NCI-H2196 treated with DMSO at 0.1 percent for 48 hours (cell line): ENCODE results near the gene DNAJC9.
"Not testable (repeated sequence)": the region's sequence is repeated elsewhere in the genome, so short reads cannot be mapped to it uniquely, and the experiment has no call there.

ENCODE experiments used
- DNase-seq: peaks from one replicate; lab custom pipeline; 2025; ENCODE audit not compliant: unreplicated experiment; lab: John Stamatoyannopoulos, UW

The DNAJC9 gene, protein sequence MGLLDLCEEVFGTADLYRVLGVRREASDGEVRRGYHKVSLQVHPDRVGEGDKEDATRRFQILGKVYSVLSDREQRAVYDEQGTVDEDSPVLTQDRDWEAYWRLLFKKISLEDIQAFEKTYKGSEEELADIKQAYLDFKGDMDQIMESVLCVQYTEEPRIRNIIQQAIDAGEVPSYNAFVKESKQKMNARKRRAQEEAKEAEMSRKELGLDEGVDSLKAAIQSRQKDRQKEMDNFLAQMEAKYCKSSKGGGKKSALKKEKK

GRCh38 chr10:73246646-73247508 is at the start of gene DNAJC9:
Gene DNAJC9 (minus strand): TSS chr10:73247255. CDS start chr10:73247189, 66 bp downstream.
- peak; percentile 45 for DNase-seq

GRCh38 chr10:73293461-73293860 is 46.4 kb upstream of the DNAJC9 start:
- DNase-seq: no peak

GRCh38 chr10:73289958-73290357 is 42.9 kb upstream of the DNAJC9 start:
- DNase-seq: no peak

GRCh38 chr10:73287441-73287840 is 40.4 kb upstream of the DNAJC9 start:
- no peak for DNase-seq

- DNase-seq: no peak
Observed at GRCh38 chr10:73281097-73281496, 34.0 kb upstream of the DNAJC9 start.

GRCh38 chr10:73264423-73264822 is 17.4 kb upstream of the DNAJC9 start:
- DNase-seq: no peak

DNA sequence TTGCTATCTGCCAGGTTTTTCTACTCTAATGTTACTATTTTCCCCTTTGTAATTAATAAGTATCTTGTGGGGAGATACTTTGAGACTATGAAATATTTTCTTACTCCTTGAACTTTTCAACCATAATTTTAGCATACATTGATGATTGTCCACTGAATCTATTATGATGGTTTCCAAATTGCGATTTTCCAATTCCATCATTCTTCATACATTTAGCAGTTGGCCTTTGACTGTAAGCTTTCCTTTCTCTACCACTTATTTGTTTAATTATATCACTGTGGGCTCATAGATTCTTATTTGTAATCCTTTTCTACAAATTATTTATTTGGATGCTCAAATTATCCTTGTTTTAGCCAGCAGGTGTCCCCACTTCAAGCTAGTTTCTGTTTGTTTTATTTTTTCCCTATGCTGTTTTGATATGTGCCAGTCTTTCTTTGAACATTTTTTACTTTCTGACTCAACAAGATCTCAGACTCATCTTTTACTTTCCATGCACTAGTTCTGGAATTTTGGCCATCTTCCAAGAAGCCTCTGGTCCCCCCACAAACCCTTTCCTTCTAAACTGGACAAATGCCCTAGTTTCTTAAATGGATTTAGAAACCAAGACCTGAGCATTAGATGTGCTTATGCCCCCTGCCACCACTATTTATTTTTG is 16.8 kb upstream of the DNAJC9 start:
- DNase-seq: no peak

- DNase-seq: no peak
Observed at GRCh38 chr10:73262880-73263555, 16.0 kb upstream of the DNAJC9 start.

DNA sequence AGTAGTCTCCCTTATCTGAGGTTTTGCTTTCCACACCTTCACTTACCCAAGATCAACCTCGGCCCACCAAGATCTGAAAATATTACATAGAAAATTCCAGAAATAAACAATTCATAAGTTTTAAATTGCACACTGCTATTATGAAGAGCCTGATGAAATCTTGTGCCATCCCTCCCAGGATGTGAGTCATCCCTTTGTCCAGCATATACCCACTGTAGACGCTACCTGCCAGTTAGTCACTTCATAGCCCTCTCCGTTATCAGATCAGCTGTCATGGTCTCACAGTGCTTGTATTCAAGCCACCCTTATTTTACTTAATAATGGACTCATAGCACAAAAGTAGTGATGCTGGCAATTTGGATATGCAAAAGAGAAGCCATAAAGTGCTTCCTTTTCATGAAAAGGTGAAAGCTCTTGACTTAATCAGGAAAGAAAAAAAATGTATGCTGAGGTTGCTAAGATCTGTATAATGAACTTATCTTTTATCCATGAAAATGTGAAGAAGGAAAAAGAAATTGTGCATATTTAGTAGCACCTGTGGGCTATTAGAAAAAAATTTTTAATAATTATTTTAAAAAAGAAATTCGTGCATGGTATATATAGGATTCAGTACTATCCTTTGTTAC is 15.2 kb upstream of the DNAJC9 start:
- no peak for DNase-seq

DNA sequence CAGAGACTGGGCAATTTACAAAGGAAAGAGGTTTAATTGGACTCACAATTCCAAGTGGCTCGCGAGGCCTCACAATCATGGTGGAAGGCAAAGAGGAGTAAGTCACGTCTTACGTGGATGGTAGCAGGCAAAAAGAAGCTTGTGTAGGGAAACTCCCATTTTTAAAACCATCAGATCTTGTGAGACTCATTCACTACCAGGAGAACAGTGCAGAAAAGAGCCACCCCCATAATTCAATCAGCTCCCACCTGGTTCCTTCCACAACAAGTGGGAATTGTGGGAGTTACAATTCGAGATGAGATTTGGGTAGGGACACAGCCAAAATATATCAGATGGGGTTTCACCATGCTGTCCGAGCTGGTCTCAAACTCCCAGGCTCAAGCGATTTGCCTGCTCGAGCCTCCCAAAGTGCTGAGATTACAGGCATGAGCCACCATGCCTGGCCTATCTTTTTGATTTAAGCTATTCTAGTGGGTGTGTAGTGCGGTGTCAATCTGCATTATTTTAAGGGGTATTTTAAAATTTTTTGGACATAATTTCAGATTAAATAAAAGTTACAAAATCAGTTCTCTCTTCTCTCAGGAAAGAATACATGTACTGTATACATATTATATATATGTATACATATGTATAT is 14.4 kb upstream of the DNAJC9 start:
- DNase-seq: no peak

GRCh38 chr10:73258612-73259011 is 11.6 kb upstream of the DNAJC9 start:
- DNase-seq: not testable (repeated sequence)

- DNase-seq: no peak
Observed at GRCh38 chr10:73253225-73253555, 6.1 kb upstream of the DNAJC9 start.

DNA sequence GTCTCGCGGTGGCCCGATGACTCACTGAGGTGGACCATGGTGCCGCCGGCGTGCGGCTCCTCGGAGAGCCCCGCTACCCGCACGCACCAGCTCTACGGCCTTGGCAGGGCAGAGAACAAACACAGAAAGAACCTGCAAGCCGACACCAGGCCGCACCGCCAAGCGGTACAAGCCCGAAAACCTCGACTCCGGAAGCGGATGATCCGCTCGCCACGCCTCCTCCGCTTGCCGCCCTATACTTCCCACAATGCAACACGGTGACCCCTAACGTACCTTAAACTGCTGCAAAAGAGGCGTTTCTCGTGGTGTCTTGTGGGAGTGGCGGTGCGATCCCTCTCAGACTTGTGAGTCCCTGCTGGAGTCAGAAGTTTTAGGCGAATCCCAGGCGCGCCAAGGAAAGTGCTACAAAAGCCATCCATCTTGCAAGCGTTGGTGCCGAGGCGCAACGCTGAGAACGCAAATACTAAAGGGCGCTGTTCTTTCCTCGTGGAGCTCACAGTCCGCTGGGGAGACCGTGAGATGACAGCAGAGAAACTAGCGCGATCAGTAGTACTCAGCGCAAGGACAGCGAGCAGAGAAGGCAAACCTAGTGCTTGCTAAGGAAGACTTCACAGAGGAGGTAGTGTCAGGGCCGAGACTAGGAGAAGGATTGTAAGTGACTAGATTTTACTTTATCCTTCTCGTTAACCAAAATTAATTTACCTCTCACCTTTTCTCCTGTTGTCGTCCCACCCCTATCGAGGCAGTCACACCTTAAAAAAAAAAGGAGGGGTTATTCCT is 5.6 kb upstream of the DNAJC9 start, which contains the start of gene MRPS16:
TSS of gene MRPS16 (minus strand) at position 200 of the 780 bp plus-strand sequence. CDS start at position 38, 162 bp downstream.
- peak; percentile 79 for DNase-seq

- DNase-seq: no peak
Observed at GRCh38 chr10:73251683-73252444, 4.8 kb upstream of the DNAJC9 start.

DNA sequence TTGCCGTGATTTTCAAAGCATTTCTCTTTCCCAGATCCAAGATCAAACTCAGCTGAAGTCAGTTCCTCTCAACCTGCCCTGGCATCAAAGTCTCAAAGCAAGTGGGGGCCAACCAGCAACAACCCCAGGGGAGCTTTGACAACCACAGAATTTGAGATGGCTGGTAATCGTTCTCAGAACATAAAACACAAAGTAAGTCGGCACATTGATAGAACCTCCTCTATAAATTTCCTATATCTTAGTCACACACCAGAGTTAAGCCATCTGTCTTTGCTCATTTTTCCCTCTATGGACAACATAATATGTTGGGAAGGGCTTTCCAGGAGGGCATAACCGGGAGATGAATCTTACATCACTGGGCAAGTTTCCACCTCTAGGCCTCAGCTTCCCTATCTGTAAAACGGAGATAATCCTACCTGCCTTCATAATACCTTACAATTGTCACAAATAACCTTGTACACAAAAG is 1.2 kb upstream of the DNAJC9 start:
- no peak for DNase-seq

- DNase-seq: no peak
Observed at GRCh38 chr10:73247509-73248258, 629 bp upstream of the DNAJC9 start.

DNA sequence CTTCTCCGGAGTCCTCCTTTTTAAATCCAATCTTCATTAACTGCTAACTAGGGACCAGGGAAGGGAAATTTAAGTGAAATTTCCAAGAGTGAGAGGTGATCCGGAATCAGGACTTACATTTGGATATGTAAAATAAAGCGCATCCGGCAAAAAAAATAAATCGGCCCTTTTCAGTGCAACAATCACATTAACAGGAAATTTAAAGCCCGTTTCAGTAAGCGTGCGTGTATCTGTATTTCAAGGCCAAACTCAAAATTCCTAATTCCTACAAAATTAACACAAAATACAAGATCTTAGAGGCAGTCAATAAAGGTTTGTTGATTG is 771 bp downstream of the DNAJC9 start:
- no peak for DNase-seq

GRCh38 chr10:73244866-73245477 is 2.1 kb downstream of the DNAJC9 start:
- DNase-seq: no peak
